Trophoblast cell (in vitro differentiated cells and primary cell): ENCODE data around the gene RANBP1.

Source experiments
- DNase-seq, 2 donors: peaks; one replicate each; pipeline ENCODE4 v3.0.0-alpha.2; 2016
- H2AFZ ChIP-seq: 2 replicates; pipeline ENCODE4 v1.6.1; 2013; ENCODE audit warnings: low read length, moderate library complexity, mild to moderate bottlenecking; ENCODE audit not compliant: insufficient read depth, poor library complexity
- H2AK5ac ChIP-seq: 2 replicates; pipeline ENCODE4 v1.6.1; 2013; ENCODE audit warnings: mild to moderate bottlenecking, low read length
- H2BK120ac ChIP-seq: 2 replicates; pipeline ENCODE4 v1.6.1; 2013; ENCODE audit warnings: low read length, mild to moderate bottlenecking, moderate library complexity; ENCODE audit not compliant: insufficient read depth, poor library complexity
- H2BK12ac ChIP-seq: 2 replicates; pipeline ENCODE4 v1.6.1; 2013; ENCODE audit warnings: mild to moderate bottlenecking, low read length, moderate library complexity
- H2BK5ac ChIP-seq: 2 replicates; pipeline ENCODE4 v1.6.1; 2013; ENCODE audit warnings: low read length, low read depth, moderate library complexity, mild to moderate bottlenecking; ENCODE audit not compliant: poor library complexity
- H3K14ac ChIP-seq: 2 replicates; pipeline ENCODE4 v1.6.1; 2013; ENCODE audit warnings: mild to moderate bottlenecking, low read length
- H3K18ac ChIP-seq: 2 replicates; pipeline ENCODE4 v1.6.1; 2013; ENCODE audit warnings: mild to moderate bottlenecking, low read length
- H3K23ac ChIP-seq: 2 replicates; pipeline ENCODE4 v1.6.1; 2013; ENCODE audit warnings: low read length
- H3K27ac ChIP-seq: 2 replicates; pipeline ENCODE4 v1.5.1; 2013; ENCODE audit warnings: low read depth, mild to moderate bottlenecking, inconsistent platforms, low read length, moderate library complexity
- H3K27me3 ChIP-seq: 2 replicates; pipeline ENCODE4 v1.6.1; 2013; ENCODE audit warnings: inconsistent platforms, mild to moderate bottlenecking, low read length, moderate library complexity; ENCODE audit not compliant: insufficient read depth
- H3K36me3 ChIP-seq, 2 experiments: 1 replicate in 1 of 2; 2 replicates in 1 of 2; pipeline ENCODE4 v1.6.1; 2013; ENCODE audit warnings: low read length in 2 of 2, mild to moderate bottlenecking in 2 of 2, moderate library complexity in 1 of 2; ENCODE audit not compliant: insufficient read depth in 2 of 2, control insufficient read depth in 1 of 2
- H3K4ac ChIP-seq: 2 replicates; pipeline ENCODE4 v1.6.1; 2013; ENCODE audit warnings: low read depth, mild to moderate bottlenecking, low read length, moderate library complexity
- H3K4me1 ChIP-seq, 2 experiments: 1 replicate in 1 of 2; 2 replicates in 1 of 2; pipeline ENCODE4 v1.6.1; 2013; ENCODE audit warnings: low read length in 2 of 2, mild to moderate bottlenecking in 2 of 2, moderate library complexity in 1 of 2; ENCODE audit not compliant: insufficient read depth in 2 of 2, control insufficient read depth in 1 of 2
- H3K4me2 ChIP-seq: 2 replicates; pipeline ENCODE4 v1.6.1; 2013; ENCODE audit warnings: inconsistent platforms, mild to moderate bottlenecking, low read length, moderate library complexity
- H3K4me3 ChIP-seq: 2 replicates; pipeline ENCODE4 v1.5.1; 2013; ENCODE audit warnings: mild to moderate bottlenecking, low read depth, low read length, inconsistent platforms
- H3K79me1 ChIP-seq: one replicate; pipeline ENCODE4 v1.6.1; 2013; ENCODE audit warnings: low read length
- H3K79me2 ChIP-seq: 2 replicates; pipeline ENCODE4 v1.6.1; 2013; ENCODE audit warnings: low read length, mild to moderate bottlenecking; ENCODE audit not compliant: control insufficient read depth, insufficient read depth, poor library complexity
- H3K9ac ChIP-seq: 2 replicates; pipeline ENCODE4 v1.6.1; 2013; ENCODE audit warnings: mild to moderate bottlenecking, low read length
- H3K9me3 ChIP-seq: 2 replicates; pipeline ENCODE4 v1.6.1; 2013; ENCODE audit warnings: low read depth, mild to moderate bottlenecking, control low read depth, inconsistent platforms, low read length; ENCODE audit not compliant: insufficient read depth
- H4K12ac ChIP-seq: 2 replicates; pipeline ENCODE4 v1.6.1; 2013; ENCODE audit warnings: low read depth, mild to moderate bottlenecking, low read length, moderate library complexity
- H4K8ac ChIP-seq: 2 replicates; pipeline ENCODE4 v1.6.1; 2013; ENCODE audit warnings: low read depth, mild to moderate bottlenecking, low read length, moderate library complexity
- H4K91ac ChIP-seq: one replicate; pipeline ENCODE4 v1.6.1; 2013; ENCODE audit warnings: low read depth, mild to moderate bottlenecking, low read length, moderate library complexity
- WGBS: extraction: QIAGEN DNeasy Blood & Tissue Kit; methylation state at CpG from one replicate; pipeline ENCODE4 v1.1.7; 2013; ENCODE audit warnings: missing lambda C conversion rate; ENCODE audit not compliant: insufficient read length, insufficient coverage; ENCODE audit errors: extremely low coverage; 5-methylcytosine and 5-hydroxymethylcytosine counted together

The RANBP1 gene

GRCh38 chr22:20087319-20088262 lies 28.3 kb upstream of the RANBP1 start:
- no peak overlapping the region for H4K91ac ChIP-seq
- no peak overlapping the region for H2BK120ac ChIP-seq
- no peak overlapping the region for H3K9ac ChIP-seq
- peaks cover 18% of the 10 kb centered on the region for H3K79me2 ChIP-seq
- H3K36me3 ChIP-seq = peaks cover 65 to 67% of the 10 kb centered on the region in 2 experiments
- no peak overlapping the region for H3K4me2 ChIP-seq
- no peak overlapping the region for H4K12ac ChIP-seq
- H2AFZ ChIP-seq = no peak overlapping the region
- H3K14ac ChIP-seq = no peak overlapping the region
- no peak overlapping the region for H2AK5ac ChIP-seq
- H3K4ac ChIP-seq = no peak overlapping the region
- no CpG with 5 or more reads among the region's 14 CpGs for WGBS
- no peak overlapping the region for H3K4me3 ChIP-seq
- no peaks in the 10 kb centered on the region for H3K79me1 ChIP-seq
- no peak overlapping the region for H3K23ac ChIP-seq
- H2BK12ac ChIP-seq = no peak overlapping the region
- no peak overlapping the region for H3K27ac ChIP-seq
- H3K4me1 ChIP-seq = peaks cover 9 to 22% of the 10 kb centered on the region in 2 experiments
- no peaks in the 10 kb centered on the region for H3K9me3 ChIP-seq
- H4K8ac ChIP-seq = no peak overlapping the region
- no peak overlapping the region for H2BK5ac ChIP-seq
- no peak for DNase-seq
- H3K18ac ChIP-seq = no peak overlapping the region
- H3K27me3 ChIP-seq = no peaks in the 10 kb centered on the region

GRCh38 chr22:20088263-20088648 lies 27.6 kb upstream of the RANBP1 start:
- Histone ChIP-seq H2AFZ (no peak overlapping the region), H2BK5ac (no peak overlapping the region), H3K79me2 (peaks cover 13% of the 10 kb centered on the region), H3K4me2 (no peak overlapping the region), H3K18ac (no peak overlapping the region), H4K91ac (no peak overlapping the region), H3K27me3 (no peaks in the 10 kb centered on the region), H3K27ac (no peak overlapping the region), H3K36me3 (peaks cover 69 to 72% of the 10 kb centered on the region in 2 experiments), H3K9ac (no peak overlapping the region), H3K79me1 (no peaks in the 10 kb centered on the region), H3K23ac (no peak overlapping the region), H2BK120ac (no peak overlapping the region), H3K14ac (no peak overlapping the region), H2AK5ac (no peak overlapping the region), H3K9me3 (no peaks in the 10 kb centered on the region), H3K4ac (no peak overlapping the region), H4K8ac (no peak overlapping the region), H4K12ac (no peak overlapping the region), H3K4me3 (no peak overlapping the region), H3K4me1 (peaks cover 2 to 15% of the 10 kb centered on the region in 2 experiments), H2BK12ac (no peak overlapping the region)
- no CpG with 5 or more reads among the region's 8 CpGs for WGBS
- no peak for DNase-seq

- Histone ChIP-seq H3K14ac (no peak overlapping the region), H3K27me3 (no peaks in the 10 kb centered on the region), H3K4me1 (peaks cover 0 to 6% of the 10 kb centered on the region in 2 experiments), H4K8ac (no peak overlapping the region), H2BK5ac (no peak overlapping the region), H2AFZ (no peak overlapping the region), H3K79me1 (no peaks in the 10 kb centered on the region), H4K91ac (no peak overlapping the region), H3K9me3 (no peaks in the 10 kb centered on the region), H3K4me2 (no peak overlapping the region), H2BK120ac (no peak overlapping the region), H3K18ac (no peak overlapping the region), H3K79me2 (peaks cover 6% of the 10 kb centered on the region), H3K23ac (no peak overlapping the region), H3K9ac (no peak overlapping the region), H3K36me3 (peaks cover 81 to 83% of the 10 kb centered on the region in 2 experiments), H3K4me3 (no peak overlapping the region), H2AK5ac (no peak overlapping the region), H3K4ac (no peak overlapping the region), H4K12ac (no peak overlapping the region), H3K27ac (no peak overlapping the region), H2BK12ac (no peak overlapping the region)
- WGBS = no CpG with 5 or more reads among the region's 17 CpGs
- peak; percentile 93 to 96 for DNase-seq
Measured at GRCh38 chr22:20089226-20089976, 26.5 kb upstream of the RANBP1 start.

GRCh38 chr22:20089977-20090729 lies 25.8 kb upstream of the RANBP1 start:
- H3K27ac ChIP-seq = no peak overlapping the region
- no peak overlapping the region for H3K4ac ChIP-seq
- no CpG with 5 or more reads among the region's 11 CpGs for WGBS
- H3K4me2 ChIP-seq = no peak overlapping the region
- H2BK5ac ChIP-seq = no peak overlapping the region
- no peak overlapping the region for H2AFZ ChIP-seq
- no peaks in the 10 kb centered on the region for H3K9me3 ChIP-seq
- no peak overlapping the region for H3K14ac ChIP-seq
- H2BK120ac ChIP-seq = no peak overlapping the region
- H3K27me3 ChIP-seq = no peaks in the 10 kb centered on the region
- no peak overlapping the region for H4K8ac ChIP-seq
- H3K4me3 ChIP-seq = no peak overlapping the region
- no peaks in the 10 kb centered on the region for H3K79me2 ChIP-seq
- H3K23ac ChIP-seq = no peak overlapping the region
- no peaks in the 10 kb centered on the region for H3K79me1 ChIP-seq
- H4K91ac ChIP-seq = no peak overlapping the region
- H2BK12ac ChIP-seq = no peak overlapping the region
- no peak overlapping the region for H2AK5ac ChIP-seq
- H3K18ac ChIP-seq = no peak overlapping the region
- H3K9ac ChIP-seq = no peak overlapping the region
- H3K36me3 ChIP-seq = peaks cover 84 to 91% of the 10 kb centered on the region in 2 experiments
- no peak overlapping the region for H4K12ac ChIP-seq
- DNase-seq = no peak
- peaks cover 0 to under 1% of the 10 kb centered on the region in 2 experiments for H3K4me1 ChIP-seq
